ENCODE results near the gene MEGF8. TPM values are rescaled to one million over a fixed set of nuclear protein-coding genes. Genes with fewer than 3 reads are reported as not detected.

The MEGF8 gene
- total and polyA plus RNA-seq, 2 of the 13 experiments (the other 11 are each of a cell fraction or from before 2014, with no cell fraction given) = 4.0 to 8.8 TPM

DNA sequence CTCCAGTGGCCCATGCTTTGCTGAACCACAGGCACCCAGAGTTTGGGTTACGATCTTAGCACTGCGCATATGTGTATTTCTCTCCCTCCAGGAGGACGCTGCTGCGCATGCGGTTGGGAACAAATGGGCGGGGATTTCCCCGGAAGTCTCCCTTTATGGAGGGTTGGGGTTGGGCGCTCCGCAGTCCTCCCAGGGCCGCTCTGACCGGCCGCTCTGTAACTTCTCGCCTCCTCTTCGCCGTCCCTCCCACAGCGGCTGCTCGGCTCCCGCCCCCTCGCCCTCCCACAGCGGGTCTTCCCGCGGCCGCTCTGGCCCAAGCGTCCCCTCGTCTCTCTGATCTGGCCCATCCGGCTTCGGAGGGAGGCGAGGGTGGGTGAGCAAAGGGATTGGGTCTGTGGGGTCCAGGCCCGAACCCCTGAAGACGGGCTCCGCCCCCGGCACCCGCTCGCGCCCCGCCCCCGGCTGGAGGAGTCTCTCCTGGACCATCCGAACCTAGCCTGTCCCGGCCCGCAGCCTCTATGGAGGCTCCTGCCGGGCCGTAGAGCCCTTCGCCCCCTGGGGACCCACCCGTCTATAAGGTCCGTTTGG, at the start of gene MEGF8 (continued):
- TF ChIP-seq SETDB1 (CRISPR knock-in tag; IDR thresholded peaks at IDR 0.05; ENCODE audit: borderline replicate concordance) (no peak), FOSL2 (CRISPR knock-in tag; IDR thresholded peaks at IDR 0.05) (peak; percentile 33), ZBTB7B (CRISPR knock-in tag; IDR thresholded peaks at IDR 0.05) (peak; percentile 46; the same call in 1 of the 2 replicates), NFE2L2 (IDR thresholded peaks at IDR 0.05; ENCODE audit: low read length) (no peak), MIER3 (CRISPR knock-in tag; IDR thresholded peaks at IDR 0.05; ENCODE audit: borderline replicate concordance) (peak; percentile 28; the same call in 1 of the 2 replicates), MAF1 (CRISPR knock-in tag; IDR thresholded peaks at IDR 0.05; ENCODE audit: borderline replicate concordance) (no peak), KDM5A (IDR thresholded peaks at IDR 0.05; ENCODE audit: borderline replicate concordance, low read length) (peak; percentile 83), HCFC1 (IDR thresholded peaks at IDR 0.05; ENCODE audit: low read depth, low read length) (peak; percentile 60), CHCHD3 (CRISPR knock-in tag; IDR thresholded peaks at IDR 0.05) (no peak), ZNF788 (CRISPR knock-in tag; IDR thresholded peaks at IDR 0.05; ENCODE audit: borderline replicate concordance) (peak; percentile 64; the same call in 1 of the 2 replicates), EP300 (IDR thresholded peaks at IDR 0.05; ENCODE audit: low read depth in 2 of 2, low read length in 2 of 2) (peak; percentile 12 to 25; a peak in 1 of 4 replicates), EP300 (CRISPR knock-in tag; IDR thresholded peaks at IDR 0.05; ENCODE audit: borderline replicate concordance) (no peak; the same call in 1 of the 2 replicates), ZBTB20 (CRISPR knock-in tag; IDR thresholded peaks at IDR 0.05; ENCODE audit: borderline replicate concordance, low read depth) (peak; percentile 28; the same call in 1 of the 2 replicates), ISL2 (CRISPR knock-in tag; IDR thresholded peaks at IDR 0.05) (peak; percentile 15; the same call in 1 of the 2 replicates), ARNT (IDR thresholded peaks at IDR 0.05) (no peak), NFYC (CRISPR knock-in tag; IDR thresholded peaks at IDR 0.05) (peak; percentile 46), SP140L (CRISPR knock-in tag; IDR thresholded peaks at IDR 0.05; ENCODE audit: borderline replicate concordance) (0 out of 2 replicates have a peak, but pooled peaks have one; percentile 2), SOX6 (IDR thresholded peaks at IDR 0.05) (no peak), SOX6 (CRISPR knock-in tag; IDR thresholded peaks at IDR 0.05) (peak; percentile 64), MAZ (IDR thresholded peaks at IDR 0.05; ENCODE audit: borderline replicate concordance, low read depth, low read length) (peak; percentile 83), MAZ (CRISPR knock-in tag; IDR thresholded peaks at IDR 0.05; ENCODE audit: low read depth) (peak; percentile 44)
- TF ChIP-seq, protein P1, sequence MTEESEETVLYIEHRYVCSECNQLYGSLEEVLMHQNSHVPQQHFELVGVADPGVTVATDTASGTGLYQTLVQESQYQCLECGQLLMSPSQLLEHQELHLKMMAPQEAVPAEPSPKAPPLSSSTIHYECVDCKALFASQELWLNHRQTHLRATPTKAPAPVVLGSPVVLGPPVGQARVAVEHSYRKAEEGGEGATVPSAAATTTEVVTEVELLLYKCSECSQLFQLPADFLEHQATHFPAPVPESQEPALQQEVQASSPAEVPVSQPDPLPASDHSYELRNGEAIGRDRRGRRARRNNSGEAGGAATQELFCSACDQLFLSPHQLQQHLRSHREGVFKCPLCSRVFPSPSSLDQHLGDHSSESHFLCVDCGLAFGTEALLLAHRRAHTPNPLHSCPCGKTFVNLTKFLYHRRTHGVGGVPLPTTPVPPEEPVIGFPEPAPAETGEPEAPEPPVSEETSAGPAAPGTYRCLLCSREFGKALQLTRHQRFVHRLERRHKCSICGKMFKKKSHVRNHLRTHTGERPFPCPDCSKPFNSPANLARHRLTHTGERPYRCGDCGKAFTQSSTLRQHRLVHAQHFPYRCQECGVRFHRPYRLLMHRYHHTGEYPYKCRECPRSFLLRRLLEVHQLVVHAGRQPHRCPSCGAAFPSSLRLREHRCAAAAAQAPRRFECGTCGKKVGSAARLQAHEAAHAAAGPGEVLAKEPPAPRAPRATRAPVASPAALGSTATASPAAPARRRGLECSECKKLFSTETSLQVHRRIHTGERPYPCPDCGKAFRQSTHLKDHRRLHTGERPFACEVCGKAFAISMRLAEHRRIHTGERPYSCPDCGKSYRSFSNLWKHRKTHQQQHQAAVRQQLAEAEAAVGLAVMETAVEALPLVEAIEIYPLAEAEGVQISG (CRISPR knock-in tag; IDR thresholded peaks at IDR 0.05) = peak; percentile 99
- TF ChIP-seq, protein P2, sequence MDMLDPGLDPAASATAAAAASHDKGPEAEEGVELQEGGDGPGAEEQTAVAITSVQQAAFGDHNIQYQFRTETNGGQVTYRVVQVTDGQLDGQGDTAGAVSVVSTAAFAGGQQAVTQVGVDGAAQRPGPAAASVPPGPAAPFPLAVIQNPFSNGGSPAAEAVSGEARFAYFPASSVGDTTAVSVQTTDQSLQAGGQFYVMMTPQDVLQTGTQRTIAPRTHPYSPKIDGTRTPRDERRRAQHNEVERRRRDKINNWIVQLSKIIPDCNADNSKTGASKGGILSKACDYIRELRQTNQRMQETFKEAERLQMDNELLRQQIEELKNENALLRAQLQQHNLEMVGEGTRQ (IDR thresholded peaks at IDR 0.05; ENCODE audit: low read depth, low read length) = no peak
- TF ChIP-seq, protein P2 (CRISPR knock-in tag; IDR thresholded peaks at IDR 0.05; ENCODE audit: borderline replicate concordance) = peak; percentile 85; the same call in 1 of the 2 replicates
